ENCODE data around the gene LTBP3. TPM values are rescaled to one million over a fixed set of nuclear protein-coding genes. Genes with fewer than 3 reads are reported as not detected.

The LTBP3 gene
- total and polyA plus RNA-seq, 2 donors (not counting 3 experiments of a cell fraction or from before 2014, with no cell fraction given), result 120 to 209 TPM

DNA sequence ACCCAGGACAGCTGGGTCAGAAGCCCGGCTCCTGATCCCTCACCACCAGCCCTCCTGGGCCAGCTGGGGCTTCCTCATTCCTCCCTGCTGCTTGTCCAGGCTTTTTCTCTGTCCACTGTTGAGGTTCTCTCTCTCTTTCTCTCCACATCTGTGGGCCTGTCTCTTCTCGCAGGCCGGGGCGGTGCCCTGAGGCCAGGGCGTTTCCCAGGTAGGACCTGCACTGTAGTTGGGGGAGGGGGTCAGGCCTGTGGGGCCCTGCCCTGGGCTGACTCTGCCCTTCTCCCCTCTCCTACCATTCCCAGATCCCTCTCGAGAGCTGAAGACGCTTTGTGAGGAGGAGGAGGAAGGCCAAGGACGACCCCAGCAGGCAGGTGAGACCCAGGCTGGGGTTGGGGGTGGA lies 22.6 kb upstream of the LTBP3 start:
- Histone ChIP-seq H3K79me2 (ENCODE audit: control insufficient read depth, insufficient read depth, low read length) (no peaks in the 10 kb centered on the region), H4K20me1 (replicated peaks; ENCODE audit: control insufficient read depth, extremely low read depth, insufficient read depth, low read length) (no peaks in the 10 kb centered on the region), H3K9me3 (replicated peaks; ENCODE audit: control insufficient read depth, insufficient read depth, low read length) (no peaks in the 10 kb centered on the region), H3K4me3 (replicated peaks in 1 of 3; ENCODE audit: insufficient read depth in 1 of 3, low read depth in 1 of 3, low read length in 3 of 3) (no peak overlapping the region), H3K36me3 (ENCODE audit: control insufficient read depth in 2 of 2, extremely low read depth in 1 of 2, insufficient read depth in 2 of 2, low read length in 2 of 2) (no peaks in the 10 kb centered on the region), H3K9me1 (replicated peaks; ENCODE audit: control insufficient read depth, extremely low read depth, insufficient read depth, low read length) (no peaks in the 10 kb centered on the region), H3K27me3 (ENCODE audit: control insufficient read depth in 2 of 2, insufficient read depth in 2 of 2, low read length in 2 of 2) (no peaks in the 10 kb centered on the region), H3K9ac (replicated peaks; ENCODE audit: extremely low read depth, insufficient read depth, low read length) (no peak overlapping the region), H3K27ac (ENCODE audit: insufficient read depth, low read depth, low read length) (no peak overlapping the region), H3K4me1 (ENCODE audit: control insufficient read depth, extremely low read depth, insufficient read depth, low read length) (peaks cover 15% of the 10 kb centered on the region), H2AFZ (ENCODE audit: low read depth, low read length) (no peak overlapping the region), H3K4me2 (ENCODE audit: insufficient read depth, low read length) (no peak overlapping the region)
- ChIA-PET CTCF (no interaction called here), POLR2A (no interaction called here)
- no peak for FAIRE-seq
- DNase-seq (ENCODE audit: low read depth, low spot score), result no peak
- dilution Hi-C loops (cut with MboI; ENCODE audit: extremely low pct_ligation_motif_present, low sequenced_read_pairs), result no loop called here
- no TSS peak for BruUV-seq (replicated peaks)
- no peak for TF ChIP-seq MYC (IDR thresholded peaks at IDR 0.05; ENCODE audit: low read depth, low read length)
- no peak for TF ChIP-seq FOS (IDR thresholded peaks at IDR 0.05; ENCODE audit: borderline replicate concordance, insufficient read depth, low read length)
- intact Hi-C loops (cut with micrococcal nuclease), result no loop called here

DNA sequence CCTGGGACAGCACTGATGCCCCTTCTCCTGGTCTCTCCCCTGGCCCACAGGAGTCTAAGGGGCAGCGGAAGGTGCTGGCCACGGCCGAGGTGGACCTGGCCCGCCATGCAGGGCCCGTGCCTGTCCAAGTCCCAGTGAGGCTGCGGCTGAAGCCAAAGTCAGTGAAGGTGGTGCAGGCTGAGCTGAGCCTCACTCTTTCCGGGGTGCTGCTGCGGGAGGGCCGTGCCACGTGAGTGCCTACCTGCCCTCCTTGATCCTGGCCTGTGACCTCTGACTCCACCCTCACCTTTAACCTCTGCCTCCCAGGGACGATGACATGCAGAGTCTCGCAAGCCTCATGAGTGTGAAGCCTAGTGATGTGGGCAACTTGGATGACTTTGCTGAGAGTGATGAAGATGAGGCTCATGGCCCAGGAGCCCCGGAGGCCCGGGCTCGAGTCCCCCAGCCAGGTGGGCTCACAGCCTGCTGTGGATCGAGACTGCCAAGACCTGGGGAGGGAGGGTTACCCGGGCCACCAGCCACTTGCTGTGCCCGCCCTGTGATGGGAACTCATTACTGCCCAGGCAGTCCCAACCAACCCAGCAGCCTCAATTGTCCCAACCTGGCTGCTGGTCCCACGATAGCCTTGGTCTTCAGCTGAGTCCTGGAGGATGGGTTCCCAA lies 22.0 kb upstream of the LTBP3 start:
- TF ChIP-seq POLR2A (IDR thresholded peaks at IDR 0.05; ENCODE audit: low read depth, low read length) (no peak), POLR2AphosphoS5 (IDR thresholded peaks at IDR 0.05; ENCODE audit: insufficient read depth, low read depth, low read length) (no peak), GATA2 (IDR thresholded peaks at IDR 0.05; ENCODE audit: insufficient read depth, insufficient read length, low read depth, low read length) (no peak)
- no peaks in the 10 kb centered on the region for H3K27me3 ChIP-seq (ENCODE audit: control insufficient read depth in 2 of 2, insufficient read depth in 2 of 2, low read length in 2 of 2)
- H4K20me1 ChIP-seq (replicated peaks; ENCODE audit: control insufficient read depth, extremely low read depth, insufficient read depth, low read length), result no peaks in the 10 kb centered on the region
- ChIA-PET CTCF (no interaction called here), POLR2A (no interaction called here)
- intact Hi-C loops (cut with micrococcal nuclease) (no loop called here), dilution Hi-C loops (cut with MboI; ENCODE audit: extremely low pct_ligation_motif_present, low sequenced_read_pairs) (no loop called here)
- FAIRE-seq (no peak), DNase-seq (ENCODE audit: low read depth, low spot score) (no peak)
- no peak overlapping the region for H3K4me2 ChIP-seq (ENCODE audit: insufficient read depth, low read length)
- no TSS peak for BruUV-seq (replicated peaks)
- H3K36me3 ChIP-seq (ENCODE audit: control insufficient read depth in 2 of 2, extremely low read depth in 1 of 2, insufficient read depth in 2 of 2, low read length in 2 of 2), result no peaks in the 10 kb centered on the region
- H3K9ac ChIP-seq (replicated peaks; ENCODE audit: extremely low read depth, insufficient read depth, low read length), result no peak overlapping the region
- H3K27ac ChIP-seq (ENCODE audit: insufficient read depth, low read depth, low read length), result no peak overlapping the region
- H2AFZ ChIP-seq (ENCODE audit: low read depth, low read length), result no peak overlapping the region
- no peaks in the 10 kb centered on the region for H3K9me3 ChIP-seq (replicated peaks; ENCODE audit: control insufficient read depth, insufficient read depth, low read length)
- H3K4me3 ChIP-seq (replicated peaks in 1 of 3; ENCODE audit: insufficient read depth in 1 of 3, low read depth in 1 of 3, low read length in 3 of 3), result no peak overlapping the region
- no peaks in the 10 kb centered on the region for H3K79me2 ChIP-seq (ENCODE audit: control insufficient read depth, insufficient read depth, low read length)
- H3K4me1 ChIP-seq (ENCODE audit: control insufficient read depth, extremely low read depth, insufficient read depth, low read length), result peaks cover 20% of the 10 kb centered on the region
- no peaks in the 10 kb centered on the region for H3K9me1 ChIP-seq (replicated peaks; ENCODE audit: control insufficient read depth, extremely low read depth, insufficient read depth, low read length)

Data from endothelial cell of umbilical vein (primary cell).